GM21737 (cell line): Measurements from ENCODE around the gene NR6A1.

Experiments
- ATAC-seq: cut with Tn5 transposase; IDR thresholded peaks from one replicate; pipeline ENCODE4 v1.9.1; 2021; ENCODE audit warnings: mild to moderate bottlenecking, moderate library complexity; ENCODE audit not compliant: unreplicated experiment

Gene NR6A1

GRCh38 chr9:124730772-124731171 lies 40.3 kb downstream of the NR6A1 start:
- no peak for ATAC-seq

GRCh38 chr9:124726886-124727285 lies 44.2 kb downstream of the NR6A1 start:
- ATAC-seq, result no peak

DNA sequence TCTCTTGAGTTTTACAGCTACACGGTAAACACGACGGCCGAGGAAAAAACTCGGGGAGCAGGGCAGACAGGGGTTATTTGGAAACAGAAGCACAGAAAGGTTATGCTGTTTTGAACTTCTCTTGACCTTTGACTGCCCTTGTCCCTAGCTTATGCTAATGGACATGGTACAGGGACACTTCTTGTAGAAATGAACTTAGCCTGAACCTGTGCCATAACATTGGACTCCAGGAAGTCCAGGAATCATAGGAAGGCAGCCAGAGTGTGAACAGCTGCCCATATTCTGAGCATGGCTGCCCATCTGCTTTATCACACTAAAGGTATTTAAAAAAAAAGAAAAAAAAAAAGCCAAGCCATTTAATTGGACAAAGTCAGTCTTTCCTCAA lies 46.1 kb downstream of the NR6A1 start:
- no peak for ATAC-seq

GRCh38 chr9:124724415-124725067 lies 46.6 kb downstream of the NR6A1 start:
- no peak for ATAC-seq

DNA sequence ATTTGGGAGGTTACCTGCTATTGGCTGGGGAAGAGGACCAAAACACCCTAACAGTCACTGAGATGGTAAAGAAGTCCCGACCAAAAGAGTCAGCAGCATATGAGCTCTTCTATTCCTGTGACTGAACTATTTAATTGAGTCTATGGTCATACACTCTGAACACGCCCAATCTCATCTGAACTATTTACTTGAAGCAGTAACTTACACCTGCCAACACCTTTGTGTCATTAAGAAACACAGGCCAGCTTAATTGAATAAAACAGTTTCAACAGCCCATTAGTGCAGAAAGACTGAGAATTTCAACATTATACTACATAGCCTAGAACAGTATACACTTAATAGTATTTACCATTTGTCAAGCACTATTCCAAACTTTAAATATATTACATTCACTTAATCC lies 47.8 kb downstream of the NR6A1 start:
- no peak for ATAC-seq

GRCh38 chr9:124721109-124721906 lies 49.8 kb downstream of the NR6A1 start:
- ATAC-seq, result no peak

DNA sequence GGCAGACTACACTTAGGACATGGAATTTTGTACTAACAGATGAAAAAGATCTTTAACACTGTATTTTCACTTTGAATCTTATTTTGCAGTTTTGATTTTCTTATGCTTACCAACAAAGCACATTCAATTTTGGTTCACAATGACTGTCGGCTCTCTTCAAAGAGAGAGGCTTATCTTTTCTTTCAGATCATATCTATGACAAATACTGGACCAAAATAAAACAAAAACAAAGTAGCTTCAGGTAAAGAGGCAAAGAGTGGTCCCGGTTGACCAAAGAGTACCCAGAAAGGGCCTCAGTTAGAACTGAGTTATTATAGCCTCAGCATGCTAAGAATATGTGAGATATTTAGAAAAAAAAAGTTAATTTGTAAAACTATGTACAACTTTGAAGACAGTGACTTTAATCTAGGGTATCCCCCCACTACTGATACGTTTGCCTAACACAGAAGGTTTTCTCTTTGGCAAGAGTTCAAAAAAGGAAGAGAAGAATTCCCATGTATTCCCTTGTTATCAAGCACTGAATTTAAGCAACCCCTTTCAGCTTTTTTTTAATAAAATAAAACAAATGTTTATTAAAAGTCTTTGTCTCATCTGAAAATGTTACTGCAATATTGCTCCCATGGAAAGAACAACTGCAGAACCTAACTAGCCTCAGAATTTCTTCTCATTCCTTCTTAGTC lies 50.5 kb downstream of the NR6A1 start:
- ATAC-seq, result no peak

- no peak for ATAC-seq
Measured at GRCh38 chr9:124718928-124719327, 52.2 kb downstream of the NR6A1 start.

GRCh38 chr9:124717597-124717996 lies 53.5 kb downstream of the NR6A1 start:
- no peak for ATAC-seq

- no peak for ATAC-seq
Measured at GRCh38 chr9:124716808-124717207, 54.3 kb downstream of the NR6A1 start.

- no peak for ATAC-seq
Measured at GRCh38 chr9:124710766-124711165, 60.3 kb downstream of the NR6A1 start.

- no peak for ATAC-seq
Measured at GRCh38 chr9:124709292-124709690, 61.8 kb downstream of the NR6A1 start.

DNA sequence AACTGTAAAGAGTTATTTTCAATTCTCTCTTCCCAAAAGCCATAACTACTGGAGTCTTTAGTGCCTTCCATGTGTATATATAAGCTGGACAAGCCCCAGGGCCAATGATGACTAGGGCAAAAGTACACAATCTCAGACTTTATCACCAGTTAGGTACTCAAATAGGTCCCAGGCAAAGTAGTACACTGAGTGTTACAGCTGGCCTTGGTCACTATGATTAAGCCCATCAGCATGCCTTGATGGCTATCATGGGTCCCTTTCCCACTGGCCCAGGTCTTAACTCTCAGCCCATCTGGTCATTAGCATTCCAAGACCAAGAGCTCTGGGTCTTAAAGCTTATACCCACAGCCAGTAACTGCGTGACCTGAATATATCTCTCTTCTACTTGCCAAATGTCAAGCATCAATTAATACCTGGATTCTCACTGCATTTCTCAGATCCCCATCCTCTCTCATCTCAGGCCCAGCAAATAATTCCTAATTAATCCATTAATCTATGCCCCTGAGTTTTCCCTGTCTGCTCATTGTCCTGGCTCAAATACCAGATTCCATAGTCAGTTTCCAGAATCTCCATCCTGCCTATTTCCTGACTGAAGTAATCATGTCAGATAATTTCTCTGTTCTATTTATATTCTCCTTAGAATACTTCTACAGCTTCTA lies 62.3 kb downstream of the NR6A1 start:
- no peak for ATAC-seq

- ATAC-seq, result no peak
Measured at GRCh38 chr9:124708074-124708473, 63.0 kb downstream of the NR6A1 start.

DNA sequence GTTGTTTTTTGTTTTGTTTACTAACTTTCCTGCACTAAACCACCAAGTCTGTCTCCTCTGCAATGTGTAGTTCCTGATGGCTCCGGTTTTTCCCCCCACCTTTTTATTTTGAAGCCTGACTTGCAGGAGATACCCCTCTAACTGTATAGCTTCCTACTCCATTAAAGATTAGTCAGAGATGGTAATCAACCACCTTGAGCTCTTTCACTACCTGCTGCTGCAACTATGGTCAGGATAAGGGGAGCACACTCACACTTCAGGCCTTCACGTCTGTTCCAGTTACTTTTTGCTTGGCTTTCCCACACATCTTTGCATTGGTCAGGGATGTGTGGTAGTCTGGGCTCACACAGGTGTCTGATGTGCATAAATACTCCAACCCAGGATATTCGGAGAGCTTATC lies 63.4 kb downstream of the NR6A1 start:
- ATAC-seq, result no peak

DNA sequence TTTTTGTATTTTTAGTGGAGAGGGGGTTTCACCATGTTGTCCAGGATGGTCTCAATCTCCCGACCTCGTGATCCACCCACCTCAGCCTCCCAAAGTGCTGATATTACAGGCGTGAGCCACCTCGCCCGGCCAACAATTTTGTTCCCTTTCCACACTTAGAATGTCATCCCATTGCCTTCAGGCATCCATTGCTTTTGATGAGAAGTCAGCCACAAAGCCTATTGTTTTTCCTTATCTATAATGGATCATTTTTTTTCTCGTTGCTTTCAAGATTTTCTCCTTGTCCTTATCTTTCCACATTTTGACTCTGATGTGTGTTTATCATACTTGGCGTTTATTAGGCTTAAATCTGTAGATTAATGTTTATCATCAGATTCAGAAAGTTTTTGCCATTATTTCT lies 64.4 kb downstream of the NR6A1 start:
- no peak for ATAC-seq

DNA sequence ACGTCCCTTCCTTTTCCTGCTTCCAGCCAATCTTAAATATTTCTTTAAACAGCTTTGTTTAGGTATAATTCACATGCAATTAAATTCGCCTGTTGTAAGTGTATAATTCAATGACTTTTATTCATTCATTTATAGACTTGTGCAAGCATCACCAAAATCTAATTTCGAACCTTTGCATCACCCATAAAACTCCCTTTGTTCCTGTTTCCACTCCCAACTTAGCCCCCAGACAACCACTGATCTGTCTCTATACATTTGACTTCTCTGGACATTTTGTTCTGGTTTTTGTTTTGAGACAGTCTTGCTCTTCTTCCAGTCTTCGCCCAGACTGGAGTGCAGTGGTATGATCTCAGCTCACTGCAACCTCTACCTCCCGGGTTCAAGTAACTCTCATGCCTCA lies 71.5 kb downstream of the NR6A1 start:
- ATAC-seq, result no peak

DNA sequence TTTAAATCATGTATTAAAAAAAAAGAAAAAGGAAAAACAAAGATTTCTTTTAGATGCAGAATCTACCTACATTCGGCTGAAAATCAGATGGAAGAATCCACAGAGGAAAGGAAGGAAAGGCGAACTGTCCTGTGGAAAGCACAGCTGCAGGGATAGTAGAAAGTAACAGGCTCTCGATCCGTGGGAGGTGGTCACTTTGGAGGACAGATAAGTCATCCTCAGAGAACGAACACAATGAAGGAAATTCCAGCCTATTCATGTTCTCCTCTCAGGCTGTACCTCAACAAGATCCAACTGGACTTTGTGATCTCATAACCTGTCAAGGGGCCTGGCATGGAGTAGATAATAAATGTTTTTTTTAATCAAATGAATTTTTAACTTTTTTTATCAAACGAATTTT lies 72.8 kb downstream of the NR6A1 start:
- no peak for ATAC-seq

GRCh38 chr9:124697326-124698200 lies 73.5 kb downstream of the NR6A1 start:
- no peak for ATAC-seq

- no peak for ATAC-seq
Measured at GRCh38 chr9:124696101-124696500, 75.0 kb downstream of the NR6A1 start.
